NCI-H510A (cell line): ENCODE measurements around the gene CNTN6.

Source experiments
- DNase-seq: peaks from one replicate; lab custom pipeline; 2025; lab: John Stamatoyannopoulos, UW

CNTN6 gene

GRCh38 chr3:1423566-1424089, 330.8 kb downstream of the CNTN6 start:
- DNase-seq, result no peak

- no peak for DNase-seq
Measured at GRCh38 chr3:1439395-1439794, 346.6 kb downstream of the CNTN6 start.

GRCh38 chr3:1442271-1442670, 349.4 kb downstream of the CNTN6 start:
- no peak for DNase-seq

GRCh38 chr3:1444195-1444594, 351.4 kb downstream of the CNTN6 start:
- no peak for DNase-seq

GRCh38 chr3:1446531-1446930, 353.7 kb downstream of the CNTN6 start:
- no peak for DNase-seq

- DNase-seq, result no peak
Measured at GRCh38 chr3:1447452-1447851, 354.6 kb downstream of the CNTN6 start.

- no peak for DNase-seq
Measured at GRCh38 chr3:1448443-1448842, 355.6 kb downstream of the CNTN6 start.
